GM19043 (cell line): ENCODE data around the gene MOB3A.

Experiments used
- ATAC-seq: cut with Tn5 transposase; IDR thresholded peaks from one replicate; pipeline ENCODE4 v1.9.1; 2021; ENCODE audit warnings: low read depth; ENCODE audit not compliant: unreplicated experiment

MOB3A gene

DNA sequence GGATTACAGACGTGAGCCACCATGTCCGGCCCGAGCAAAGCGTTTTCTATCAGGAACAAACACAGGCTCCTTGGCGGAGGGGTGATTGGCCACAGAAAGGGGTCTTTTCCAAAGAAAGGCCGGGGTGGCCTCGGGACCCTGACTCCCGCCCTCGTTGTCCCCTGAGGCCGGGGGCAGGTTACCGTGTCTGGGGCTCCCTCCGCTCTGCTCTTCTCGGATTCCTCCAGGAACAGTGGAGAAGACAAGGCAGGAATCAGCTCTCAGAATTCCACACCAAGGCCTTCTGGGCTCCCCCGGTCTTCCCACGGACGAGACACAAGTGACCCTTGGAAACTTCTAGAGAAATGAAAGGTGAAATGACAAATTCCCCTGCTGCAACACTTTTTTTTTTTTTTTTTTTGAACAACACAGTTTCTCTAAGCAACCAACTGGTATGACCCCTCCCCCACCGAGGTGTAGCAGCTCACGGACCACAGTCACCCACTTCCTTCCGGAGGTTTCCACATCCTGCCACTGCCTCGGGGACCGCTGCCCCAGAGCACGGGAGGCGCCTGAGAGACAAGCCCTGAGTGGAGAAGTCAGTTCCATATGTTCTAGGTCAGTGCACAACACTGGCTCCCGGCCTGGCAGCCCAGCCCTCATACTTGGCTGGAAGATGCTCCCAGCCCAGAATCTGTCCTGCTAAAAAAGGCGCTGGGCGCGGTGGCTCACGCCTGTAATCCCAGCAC lies 11.0 kb downstream of the MOB3A start:
- ATAC-seq = peak; percentile 29

- no peak for ATAC-seq
These were observed 12.8 kb downstream of the MOB3A start for GRCh38 chr19:2083174-2083854.

DNA sequence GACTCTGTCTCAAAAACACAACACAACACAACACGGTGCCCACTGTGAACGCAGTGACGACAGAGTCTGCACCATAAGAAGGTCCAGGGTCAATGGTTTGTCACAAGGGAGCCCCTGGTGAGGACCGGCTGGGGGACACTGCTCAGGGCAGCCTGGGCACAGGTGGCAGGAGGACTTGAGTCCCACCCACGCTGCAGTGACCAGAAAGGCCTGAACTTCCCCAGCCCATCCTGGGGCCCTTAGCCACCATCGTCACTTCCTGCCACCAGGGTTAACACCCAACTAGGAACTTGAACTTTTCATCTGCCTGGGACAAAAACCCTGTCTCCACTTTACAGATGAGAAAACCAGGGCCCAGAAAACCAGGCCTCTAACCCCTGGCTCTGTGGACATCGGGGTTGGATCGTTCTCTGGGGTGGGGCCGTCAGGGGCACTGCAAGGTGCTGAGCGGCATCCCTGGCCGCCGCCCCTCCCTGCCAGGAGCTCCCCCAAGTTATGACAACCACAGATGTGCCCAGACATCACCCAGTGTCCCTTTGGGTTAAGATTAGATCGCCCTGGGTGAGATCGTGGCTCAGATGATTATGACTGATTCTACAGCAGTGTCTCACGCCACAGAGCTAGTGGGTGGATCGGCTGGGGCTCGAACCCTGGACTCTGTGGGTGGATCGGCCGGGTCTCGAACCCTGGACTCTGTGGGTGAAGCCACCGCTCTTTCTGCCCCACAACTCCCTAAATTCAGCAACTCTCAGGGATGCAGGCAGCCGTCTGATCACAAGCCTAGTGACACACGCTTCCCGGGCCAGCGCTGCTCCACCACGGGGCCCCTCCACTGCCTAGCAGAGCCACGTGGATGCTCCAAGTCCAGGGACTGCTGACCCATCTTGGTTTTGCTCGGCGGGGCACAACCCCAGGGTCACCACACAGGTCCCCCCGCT lies 14.0 kb downstream of the MOB3A start:
- no peak for ATAC-seq

DNA sequence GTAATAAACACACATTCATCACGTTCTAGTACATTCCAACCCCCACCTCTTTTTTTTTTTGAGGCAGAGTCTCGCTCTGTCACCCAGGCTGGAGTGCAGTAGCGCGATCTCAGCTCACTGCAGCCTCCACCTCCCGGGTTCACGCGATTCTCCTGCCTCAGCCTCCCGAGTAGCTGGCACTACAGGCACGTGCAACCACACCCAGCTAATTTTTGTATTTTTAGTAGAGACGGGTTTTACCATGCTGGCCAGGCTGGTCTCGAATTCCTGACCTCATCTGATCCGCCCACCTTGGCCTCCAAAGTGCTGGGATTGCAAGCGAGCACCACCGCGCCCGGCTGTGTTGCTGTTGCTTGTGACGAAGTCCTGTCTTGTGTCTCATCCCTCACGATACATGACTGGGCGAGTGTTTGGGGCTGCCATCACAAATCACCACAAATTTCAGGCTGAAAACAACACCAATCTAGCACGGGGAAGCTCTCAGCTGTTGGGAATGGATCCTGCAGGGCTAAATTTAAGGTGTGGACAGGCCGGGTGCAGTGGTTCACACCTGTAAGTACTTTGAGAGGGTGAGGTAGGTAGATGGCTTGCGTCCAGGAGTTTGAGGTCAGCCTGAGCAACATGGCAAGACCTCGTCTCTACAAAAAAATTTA lies 15.7 kb downstream of the MOB3A start:
- ATAC-seq = no peak

GRCh38 chr19:2079865-2080301 lies 16.2 kb downstream of the MOB3A start:
- no peak for ATAC-seq

DNA sequence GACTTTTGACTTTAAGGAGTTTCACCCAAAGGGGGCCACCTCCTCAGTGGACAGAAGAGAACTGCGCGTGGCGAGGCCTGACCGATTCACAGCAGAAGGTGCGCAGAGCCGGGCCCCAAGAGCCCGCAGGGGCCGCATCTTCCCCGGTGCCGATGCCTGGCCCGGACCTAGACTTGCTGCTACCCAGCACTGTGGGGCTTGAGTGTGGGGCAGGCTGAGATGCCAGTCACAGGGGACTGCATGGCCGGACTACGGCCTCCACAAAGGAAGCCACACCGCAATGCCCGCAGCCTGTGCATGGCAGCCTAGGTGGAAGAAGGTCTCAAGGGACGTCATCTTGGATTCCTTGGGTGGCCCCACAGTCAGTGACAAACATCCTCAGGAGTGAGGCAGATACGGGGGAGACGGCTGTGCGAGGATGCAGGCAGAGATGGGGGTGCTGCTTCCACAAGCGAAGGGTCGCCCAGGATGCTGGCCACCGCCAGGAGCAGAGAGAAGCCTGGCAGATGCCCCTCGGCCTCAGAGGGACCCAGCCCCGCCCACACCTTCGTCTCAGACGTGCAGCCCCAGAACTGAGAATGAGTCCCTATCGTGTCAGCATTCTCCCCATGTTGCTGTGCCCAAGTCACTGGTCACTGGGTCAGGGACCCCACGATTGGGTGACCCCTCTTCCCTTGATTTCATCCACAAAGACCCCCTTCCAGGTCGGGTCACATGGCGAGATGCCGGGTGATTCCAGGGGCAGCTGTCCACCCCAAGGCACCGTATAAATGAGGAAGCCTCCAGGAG lies 16.9 kb downstream of the MOB3A start:
- ATAC-seq = no peak

DNA sequence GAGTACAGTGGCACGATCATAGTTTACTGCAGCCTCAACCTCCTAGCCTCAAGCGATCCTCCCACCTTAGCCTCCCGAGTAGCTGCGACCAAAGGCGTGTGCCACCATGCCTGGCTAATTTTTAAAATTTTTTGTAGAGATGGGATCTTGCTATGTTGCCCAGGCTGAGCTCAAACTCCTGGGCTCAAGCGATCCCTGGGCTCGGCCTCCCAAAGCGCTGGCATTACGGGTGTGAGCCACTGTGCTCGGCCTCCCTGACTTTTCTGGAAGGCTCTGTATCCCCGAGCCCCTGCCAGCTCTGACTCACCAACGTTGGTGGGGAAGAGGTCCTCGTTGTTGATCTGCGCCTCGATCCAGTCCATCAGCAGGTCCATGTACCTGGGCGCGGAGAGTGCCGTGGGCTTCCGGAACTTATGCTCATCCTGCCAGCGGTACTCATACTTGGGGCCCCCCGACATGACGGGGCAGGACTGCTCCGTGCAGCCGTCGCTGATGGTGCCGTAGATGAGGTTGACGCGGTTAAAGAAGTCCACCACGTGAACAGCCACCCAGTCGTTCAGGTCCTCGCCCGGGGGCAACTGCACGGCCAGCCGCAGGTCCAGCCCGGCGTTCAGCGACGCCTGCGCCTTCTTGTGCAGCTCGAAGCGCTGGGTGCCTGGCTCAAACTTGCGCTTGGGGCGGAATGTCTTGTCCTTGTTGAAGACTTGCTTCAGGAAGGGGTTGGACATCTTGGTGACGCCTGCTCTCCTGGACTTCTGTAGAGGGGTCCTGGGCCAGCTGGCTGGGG lies 18.1 kb downstream of the MOB3A start:
- ATAC-seq = no peak

DNA sequence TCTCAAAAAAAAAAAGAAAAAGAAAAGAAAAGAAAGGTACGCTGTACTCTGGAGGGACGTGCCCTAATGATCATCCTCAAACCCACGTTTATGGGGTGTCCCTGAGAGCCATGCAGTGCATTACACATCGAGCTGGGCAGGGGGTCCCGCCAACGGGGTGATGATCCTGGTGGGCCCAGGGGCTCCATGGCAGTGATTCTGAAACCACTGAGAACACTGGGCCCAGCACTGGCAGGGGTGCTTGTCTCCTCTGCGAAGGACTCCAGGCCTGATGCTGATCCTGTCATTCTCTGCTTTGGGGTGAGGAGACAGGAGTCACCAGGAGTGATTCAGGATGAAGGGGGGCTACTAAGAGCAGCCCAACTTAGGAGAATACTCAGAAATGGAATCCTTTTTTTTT lies 18.7 kb downstream of the MOB3A start:
- no peak for ATAC-seq

DNA sequence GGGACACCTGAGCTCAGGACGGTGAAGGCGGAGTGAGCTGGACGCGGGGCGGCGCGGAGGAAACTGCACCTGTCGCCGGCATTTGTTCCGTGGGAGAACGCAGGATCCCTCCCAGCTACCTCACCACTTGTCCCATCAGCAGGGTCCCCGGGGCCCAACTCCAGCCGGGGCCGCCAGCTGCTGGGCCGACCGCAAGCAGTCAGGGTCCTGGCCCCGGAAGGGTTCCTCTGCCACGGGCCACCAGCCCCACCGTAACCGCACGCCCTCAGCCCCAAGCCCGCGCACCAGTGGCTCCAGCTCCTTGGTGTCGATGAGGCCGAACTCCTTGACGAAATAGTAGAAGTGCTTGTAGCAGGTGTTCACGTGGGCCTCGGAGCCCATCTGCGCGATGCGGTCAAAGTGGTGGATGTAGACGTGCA lies 19.6 kb downstream of the MOB3A start:
- ATAC-seq = no peak

GRCh38 chr19:2072757-2073551 lies 23.2 kb downstream of the MOB3A start:
- no peak for ATAC-seq

DNA sequence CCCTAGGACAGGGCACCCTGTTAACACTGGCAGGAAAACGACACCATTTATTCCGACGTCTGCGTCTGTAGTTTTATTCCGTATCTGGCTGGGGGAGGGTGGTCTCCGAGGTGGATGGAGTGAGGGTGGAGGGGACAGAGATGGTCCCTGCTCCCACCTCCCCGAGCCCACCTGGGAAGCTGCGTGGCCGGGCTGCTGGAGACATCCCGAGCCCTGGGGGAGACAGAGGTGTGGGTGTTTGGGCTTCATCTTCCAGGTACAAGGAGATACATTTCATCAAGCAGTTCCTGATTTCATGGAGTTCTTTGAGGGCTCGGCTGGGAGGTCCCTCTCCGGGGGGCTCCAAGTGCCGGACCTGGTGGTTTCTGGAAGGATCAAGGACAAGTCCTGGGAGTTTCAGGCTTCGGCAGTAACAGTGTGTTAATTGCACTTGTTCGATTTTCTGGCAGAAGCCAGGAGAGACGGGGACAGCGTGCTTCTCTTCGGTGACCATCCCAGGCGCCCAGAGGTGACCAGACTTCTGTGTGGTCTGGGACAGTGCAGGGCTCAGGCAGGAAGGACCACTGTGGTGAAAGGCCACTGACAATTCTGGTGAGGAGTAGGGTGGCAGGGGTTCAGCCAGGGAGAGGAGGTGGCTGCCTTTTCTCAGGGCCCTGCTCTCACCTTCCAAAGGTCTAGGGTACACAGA lies 25.0 kb downstream of the MOB3A start:
- no peak for ATAC-seq

- ATAC-seq = no peak
These were observed 25.7 kb downstream of the MOB3A start for GRCh38 chr19:2070436-2070827.

DNA sequence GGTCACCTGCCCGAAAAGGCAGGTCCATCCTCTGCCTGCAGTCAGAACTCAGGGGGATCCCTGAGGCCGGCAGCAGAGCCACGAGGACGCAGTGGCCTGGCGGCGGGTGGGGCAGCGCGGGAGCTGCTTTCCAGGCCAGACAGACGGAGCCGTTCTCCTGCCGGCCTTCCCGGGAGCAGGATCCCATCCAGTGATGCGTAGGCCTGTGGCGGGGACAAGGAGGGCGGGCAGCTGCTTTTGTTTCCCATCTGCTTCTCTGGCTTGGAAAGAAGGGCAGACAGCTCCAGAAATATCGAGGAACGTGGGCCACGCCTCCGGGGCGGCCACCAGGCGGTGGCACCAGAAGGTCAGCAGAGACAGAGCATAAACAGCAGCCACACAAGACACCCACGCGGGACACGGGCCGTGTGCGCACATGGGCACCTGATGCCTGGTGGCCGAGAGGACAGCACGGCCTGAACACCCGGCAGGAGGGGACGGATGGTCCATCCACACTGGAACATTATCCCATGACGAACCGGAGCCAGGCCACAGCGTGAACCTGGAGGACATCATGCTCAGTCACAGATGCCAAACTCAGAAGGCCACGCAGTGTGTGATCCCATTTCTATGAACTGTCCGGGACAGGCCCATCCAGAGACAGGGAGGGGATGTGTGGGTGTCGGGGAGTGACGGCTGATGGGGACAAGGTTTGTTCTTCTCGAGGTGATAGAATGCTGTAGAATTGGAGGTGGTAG lies 31.2 kb downstream of the MOB3A start:
- no peak for ATAC-seq

- no peak for ATAC-seq
These were observed 31.7 kb downstream of the MOB3A start for GRCh38 chr19:2064395-2064787.

DNA sequence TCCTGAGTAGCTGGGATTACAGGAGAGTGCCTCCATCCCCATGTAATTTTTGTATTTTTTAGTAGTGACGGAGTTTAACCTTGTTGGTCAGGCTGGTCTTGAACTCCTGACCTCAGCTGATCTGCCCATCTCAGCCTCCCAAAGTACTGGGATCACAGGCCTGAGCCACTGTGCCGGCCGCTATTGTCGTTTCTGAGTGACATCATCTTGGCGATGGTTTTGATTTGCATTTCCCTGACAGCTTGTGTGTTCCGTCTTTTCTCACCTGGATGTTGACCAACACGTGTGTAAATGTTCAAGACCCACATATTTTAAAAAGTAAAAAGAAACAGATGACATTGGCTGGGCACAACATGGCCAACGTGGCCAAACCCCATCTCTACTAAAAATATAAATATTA lies 32.3 kb downstream of the MOB3A start:
- ATAC-seq = no peak

DNA sequence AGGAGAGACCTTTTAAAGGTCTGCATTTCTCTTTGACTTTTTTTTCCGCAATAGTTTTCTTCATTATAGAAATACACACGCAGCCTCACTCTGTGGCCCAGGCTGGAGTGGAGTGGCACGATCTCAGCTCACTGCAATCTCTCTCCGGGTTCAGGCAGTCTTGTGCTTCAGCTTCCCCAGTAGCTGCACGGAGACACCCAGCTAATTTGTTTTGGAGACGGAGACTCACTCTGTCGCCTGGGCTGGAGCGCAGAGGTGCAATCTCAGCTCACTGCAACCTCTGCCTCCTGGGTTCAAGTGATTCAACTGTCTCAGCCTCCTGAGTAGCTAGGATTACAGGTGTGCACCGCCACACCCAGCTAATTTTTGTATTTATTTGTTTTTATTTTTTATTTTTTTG lies 33.4 kb downstream of the MOB3A start:
- no peak for ATAC-seq

GRCh38 chr19:2062389-2062729 lies 33.8 kb downstream of the MOB3A start:
- no peak for ATAC-seq
